Measurements from ENCODE around the gene TUT1.

Gene TUT1

GRCh38 chr11:62543680-62544444, 47.5 kb downstream of the TUT1 start:
- in situ Hi-C loops (cut with HindIII; ENCODE audit: low sequenced_read_pairs) = no loop called here

GRCh38 chr11:62542750-62543567, 48.4 kb downstream of the TUT1 start:
- in situ Hi-C loops (cut with HindIII; ENCODE audit: low sequenced_read_pairs) = no loop called here

- in situ Hi-C loops (cut with HindIII; ENCODE audit: low sequenced_read_pairs) = no loop called here
Measured at GRCh38 chr11:62542111-62542745, 49.1 kb downstream of the TUT1 start.

GRCh38 chr11:62540804-62541701, 50.3 kb downstream of the TUT1 start:
- in situ Hi-C loops (cut with HindIII; ENCODE audit: low sequenced_read_pairs) = no loop called here

- in situ Hi-C loops (cut with HindIII; ENCODE audit: low sequenced_read_pairs) = no loop called here
Measured at GRCh38 chr11:62539238-62539925, 51.9 kb downstream of the TUT1 start.

GRCh38 chr11:62538470-62539237, 52.7 kb downstream of the TUT1 start:
- in situ Hi-C loops (cut with HindIII; ENCODE audit: low sequenced_read_pairs) = no loop called here

GRCh38 chr11:62536301-62536957, 54.9 kb downstream of the TUT1 start:
- in situ Hi-C loops (cut with HindIII; ENCODE audit: low sequenced_read_pairs) = no loop called here

- in situ Hi-C loops (cut with HindIII; ENCODE audit: low sequenced_read_pairs) = no loop called here
Measured at GRCh38 chr11:62535802-62536201, 55.5 kb downstream of the TUT1 start.

GRCh38 chr11:62534779-62535545, 56.4 kb downstream of the TUT1 start:
- in situ Hi-C loops (cut with HindIII; ENCODE audit: low sequenced_read_pairs) = no loop called here

GRCh38 chr11:62532096-62532495, 59.2 kb downstream of the TUT1 start:
- in situ Hi-C loops (cut with HindIII; ENCODE audit: low sequenced_read_pairs) = no loop called here

Data from DLD1 (cell line).